Measurements from ENCODE around the gene CAD. TPM values are rescaled to one million over a fixed set of nuclear protein-coding genes. Genes with fewer than 3 reads are reported as not detected.
"Not testable (repeated sequence)": the region's sequence is repeated elsewhere in the genome, so short reads cannot be mapped to it uniquely, and the experiment has no call there.

CAD gene
- polyA plus RNA-seq, 1 donor from 2014 or later: 18.9 TPM

GRCh38 chr2:27189989-27190388, 27.2 kb upstream of the CAD start:
- no peaks in the 10 kb centered on the region for H3K36me3 Mint-ChIP-seq
- peaks cover 0 to 4% (median 3%) of the 10 kb centered on the region in 3 donors for H3K4me1 Mint-ChIP-seq
- peaks cover 6% of the 10 kb centered on the region for H3K27me3 Mint-ChIP-seq
- H3K9me3 Mint-ChIP-seq: no peaks in the 10 kb centered on the region
- no peak overlapping the region for H3K4me3 Mint-ChIP-seq
- H3K27ac Mint-ChIP-seq: no peak overlapping the region

- no peak overlapping the region for H3K4me3 Mint-ChIP-seq
- peaks cover 0 to 3% (median 0%) of the 10 kb centered on the region in 3 donors for H3K9me3 Mint-ChIP-seq
- H3K27me3 Mint-ChIP-seq: peaks cover 4% of the 10 kb centered on the region
- H3K4me1 Mint-ChIP-seq: peaks cover 0 to 4% (median 3%) of the 10 kb centered on the region in 3 donors
- no peak overlapping the region for H3K27ac Mint-ChIP-seq
- no peaks in the 10 kb centered on the region for H3K36me3 Mint-ChIP-seq
Measured at GRCh38 chr2:27191070-27191829, 25.9 kb upstream of the CAD start.

GRCh38 chr2:27194538-27195354, 22.4 kb upstream of the CAD start:
- Mint-ChIP-seq H3K27ac (no peak overlapping the region), H3K36me3 (peaks cover 3% of the 10 kb centered on the region), H3K4me1 (peaks cover 0 to 4% (median 3%) of the 10 kb centered on the region in 3 donors), H3K27me3 (no peaks in the 10 kb centered on the region), H3K4me3 (no peak overlapping the region), H3K9me3 (peaks cover 0 to 3% (median 0%) of the 10 kb centered on the region in 3 donors)

DNA sequence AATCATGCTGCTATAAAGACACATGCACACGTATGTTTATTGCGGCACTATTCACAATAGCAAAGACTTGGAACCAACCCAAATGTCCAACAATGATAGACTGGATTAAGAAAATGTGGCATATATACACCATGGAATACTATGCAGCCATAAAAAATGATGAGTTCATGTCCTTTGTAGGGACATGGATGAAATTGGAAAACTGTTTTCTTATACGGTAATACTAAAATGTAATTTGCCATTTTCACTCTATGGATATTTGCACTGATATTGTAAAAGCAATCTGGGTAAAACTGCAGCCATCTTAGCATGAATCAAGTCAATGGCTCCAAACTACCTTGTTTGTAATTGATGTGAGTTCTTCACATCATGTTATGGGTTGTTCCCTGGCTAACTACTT, 21.4 kb upstream of the CAD start:
- H3K27ac Mint-ChIP-seq, H3K36me3 Mint-ChIP-seq, H3K4me3 Mint-ChIP-seq, H3K9me3 Mint-ChIP-seq, H3K4me1 Mint-ChIP-seq, H3K27me3 Mint-ChIP-seq: not testable (repeated sequence)

GRCh38 chr2:27198068-27198467, 19.1 kb upstream of the CAD start:
- not testable (repeated sequence) for H3K36me3 Mint-ChIP-seq, H3K27me3 Mint-ChIP-seq, H3K9me3 Mint-ChIP-seq, H3K4me1 Mint-ChIP-seq, H3K27ac Mint-ChIP-seq
- peak overlapping the region in 1 of 4 donors; percentile 52 for H3K4me3 Mint-ChIP-seq

DNA sequence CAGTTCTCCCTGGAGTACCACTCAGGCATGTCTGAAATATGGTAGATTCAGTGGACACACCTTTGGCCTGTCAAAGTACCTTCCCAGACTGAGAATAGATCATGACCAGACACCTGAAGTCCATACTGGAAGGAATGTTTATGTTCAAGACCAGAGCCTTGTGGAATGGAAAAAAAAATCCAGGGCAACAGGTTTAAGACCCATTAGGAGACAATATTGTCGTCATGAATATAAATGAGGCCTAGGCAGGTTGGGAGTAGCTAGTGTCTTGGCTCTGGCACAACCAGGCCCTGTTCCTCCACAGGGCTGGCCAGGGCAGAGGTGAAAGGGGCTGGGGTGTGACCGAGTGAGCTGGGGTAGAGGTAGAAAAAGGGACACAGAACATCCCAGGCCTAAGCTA, 18.5 kb upstream of the CAD start:
- H3K27me3 Mint-ChIP-seq: no peaks in the 10 kb centered on the region
- H3K9me3 Mint-ChIP-seq: peaks cover 0 to 3% (median 0%) of the 10 kb centered on the region in 3 donors
- H3K36me3 Mint-ChIP-seq: peaks cover 5% of the 10 kb centered on the region
- peak overlapping the region in 1 of 4 donors; percentile 66 for H3K4me3 Mint-ChIP-seq
- peak overlapping the region in 1 of 3 donors; percentile 8 for H3K27ac Mint-ChIP-seq
- peaks cover 0 to 1% (median 0%) of the 10 kb centered on the region in 3 donors for H3K4me1 Mint-ChIP-seq

GRCh38 chr2:27199241-27199640, 17.9 kb upstream of the CAD start:
- H3K4me3 Mint-ChIP-seq: no peak overlapping the region
- peaks cover 0 to 3% (median 0%) of the 10 kb centered on the region in 3 donors for H3K9me3 Mint-ChIP-seq
- H3K27me3 Mint-ChIP-seq: no peaks in the 10 kb centered on the region
- H3K36me3 Mint-ChIP-seq: peaks cover 5% of the 10 kb centered on the region
- peaks cover 0 to 1% (median 0%) of the 10 kb centered on the region in 3 donors for H3K4me1 Mint-ChIP-seq
- H3K27ac Mint-ChIP-seq: no peak overlapping the region

DNA sequence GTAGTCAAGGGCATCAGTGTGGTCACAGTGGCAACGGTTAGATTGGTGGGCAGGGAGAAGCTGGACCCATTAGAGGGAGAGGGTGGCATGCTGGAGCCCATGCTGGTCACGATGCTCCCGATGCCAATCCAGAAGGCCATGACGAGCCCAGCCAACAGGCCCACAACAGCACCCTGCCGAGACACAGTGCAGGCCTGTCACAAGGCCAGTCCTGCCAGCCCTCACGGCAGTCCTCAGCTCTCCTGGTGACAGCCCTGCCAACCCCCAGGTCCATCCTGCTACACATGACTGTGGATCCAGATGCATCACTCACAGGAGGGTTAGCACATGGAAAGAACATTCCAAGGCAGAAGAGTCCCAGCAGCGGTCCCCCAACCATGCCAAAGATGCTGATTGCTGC, 15.5 kb upstream of the CAD start:
- Mint-ChIP-seq H3K4me1 (no peaks in the 10 kb centered on the region), H3K36me3 (peaks cover 5% of the 10 kb centered on the region), H3K27ac (no peak overlapping the region), H3K9me3 (no peaks in the 10 kb centered on the region), H3K27me3 (no peaks in the 10 kb centered on the region), H3K4me3 (no peak overlapping the region)

GRCh38 chr2:27202854-27203253, 14.3 kb upstream of the CAD start:
- Mint-ChIP-seq H3K9me3 (no peaks in the 10 kb centered on the region), H3K4me1 (peaks cover 0 to 3% (median 0%) of the 10 kb centered on the region in 3 donors), H3K27ac (peak overlapping the region in 1 of 3 donors; percentile 2), H3K36me3 (peaks cover 5% of the 10 kb centered on the region), H3K27me3 (no peaks in the 10 kb centered on the region), H3K4me3 (no peak overlapping the region)

DNA sequence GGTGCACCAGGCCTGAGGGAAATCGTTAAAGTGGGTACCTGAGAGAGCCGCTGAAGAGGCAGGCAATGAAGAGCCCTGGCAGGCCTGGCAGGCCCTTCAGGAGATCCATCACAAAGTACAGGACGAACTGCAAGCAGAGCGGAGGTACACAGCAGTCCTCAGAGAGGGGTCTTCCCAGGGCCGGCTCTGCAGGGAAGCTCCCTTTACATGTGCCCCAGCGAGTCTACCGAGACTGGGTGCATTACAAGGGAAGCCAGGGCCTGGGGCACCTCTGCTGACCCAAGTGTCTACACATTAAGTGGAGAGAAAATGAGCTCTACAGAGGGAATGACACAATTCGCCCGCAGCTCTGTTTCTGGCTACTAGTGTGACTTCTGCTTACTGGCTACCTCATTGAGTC, 13.4 kb upstream of the CAD start:
- Mint-ChIP-seq H3K4me3 (peak overlapping the region in 1 of 4 donors; percentile 15), H3K36me3 (peaks cover 2% of the 10 kb centered on the region), H3K27ac (peak overlapping the region in 1 of 3 donors; percentile 2), H3K27me3 (no peaks in the 10 kb centered on the region), H3K4me1 (peaks cover 0 to 3% (median 0%) of the 10 kb centered on the region in 3 donors), H3K9me3 (no peaks in the 10 kb centered on the region)

- Mint-ChIP-seq H3K4me3 (no peak overlapping the region), H3K9me3 (no peaks in the 10 kb centered on the region), H3K36me3 (peaks cover 1% of the 10 kb centered on the region), H3K27me3 (no peaks in the 10 kb centered on the region), H3K27ac (peak overlapping the region in 1 of 3 donors; percentile 31), H3K4me1 (peaks cover 2 to 3% (median 3%) of the 10 kb centered on the region in 3 donors)
Measured at GRCh38 chr2:27204566-27204965, 12.6 kb upstream of the CAD start.

DNA sequence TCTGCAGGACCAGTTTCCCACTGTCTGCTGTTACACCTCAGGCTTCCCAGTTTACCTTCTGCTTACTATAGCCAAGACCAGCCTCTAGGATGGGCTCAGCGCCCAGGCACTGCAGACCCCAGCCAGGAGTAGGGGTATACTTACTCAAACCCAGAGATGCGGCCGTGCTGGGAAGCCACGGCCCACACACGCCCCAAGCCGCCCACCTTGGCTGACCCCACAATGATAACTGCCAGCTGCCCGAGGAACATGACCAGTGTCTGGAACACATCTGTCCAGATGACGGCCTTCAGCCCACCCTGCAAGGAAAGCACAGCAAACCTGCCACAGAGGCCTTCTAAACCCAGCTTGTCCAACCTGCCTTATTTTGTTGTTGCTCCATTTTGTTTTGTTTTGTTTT, 12.0 kb upstream of the CAD start:
- H3K27me3 Mint-ChIP-seq: no peaks in the 10 kb centered on the region
- H3K36me3 Mint-ChIP-seq: peaks cover 1% of the 10 kb centered on the region
- H3K4me3 Mint-ChIP-seq: no peak overlapping the region
- no peaks in the 10 kb centered on the region for H3K9me3 Mint-ChIP-seq
- H3K4me1 Mint-ChIP-seq: peaks cover 6 to 10% (median 8%) of the 10 kb centered on the region in 3 donors
- H3K27ac Mint-ChIP-seq: peak overlapping the region in 1 of 3 donors; percentile 51

- Mint-ChIP-seq H3K4me1 (peaks cover 6 to 10% (median 8%) of the 10 kb centered on the region in 3 donors), H3K36me3 (no peaks in the 10 kb centered on the region), H3K27ac (peak overlapping the region in 1 of 3 donors; percentile 51), H3K4me3 (no peak overlapping the region), H3K9me3 (no peaks in the 10 kb centered on the region), H3K27me3 (no peaks in the 10 kb centered on the region)
Measured at GRCh38 chr2:27206346-27206745, 10.8 kb upstream of the CAD start.

DNA sequence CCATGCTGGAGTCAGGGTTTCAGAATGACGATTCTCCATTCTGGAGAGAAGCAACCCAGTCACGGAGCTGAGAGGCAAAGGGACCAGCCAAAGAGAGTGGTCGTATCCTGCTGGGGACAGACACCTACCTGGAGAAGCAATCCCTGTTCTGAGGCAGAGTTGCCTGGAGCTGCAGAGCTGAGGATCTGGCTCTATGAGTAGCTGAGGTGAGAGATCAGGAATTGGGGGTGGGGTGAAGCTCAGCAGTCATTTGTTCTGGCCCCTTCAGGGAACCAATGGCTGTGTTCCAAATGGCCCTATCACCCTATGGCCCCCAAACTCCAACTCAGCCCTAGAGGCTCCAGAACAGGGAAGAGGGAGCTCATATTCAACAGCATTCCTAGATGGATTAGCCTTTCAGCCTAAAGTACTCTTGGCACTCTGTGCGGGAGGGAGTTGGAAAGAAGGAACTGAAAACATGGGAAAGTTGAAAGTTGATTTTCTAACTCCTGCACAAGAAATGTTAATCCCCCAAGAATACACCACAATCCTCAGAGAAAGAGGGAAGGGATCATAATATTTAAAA, 8.6 kb upstream of the CAD start:
- Mint-ChIP-seq H3K27me3 (no peaks in the 10 kb centered on the region), H3K27ac (peak overlapping the region in 1 of 3 donors; percentile 51), H3K36me3 (peaks cover 2% of the 10 kb centered on the region), H3K9me3 (no peaks in the 10 kb centered on the region), H3K4me3 (peak overlapping the region in 1 of 4 donors; percentile 90), H3K4me1 (peaks cover 13 to 19% (median 16%) of the 10 kb centered on the region in 3 donors)
